H1 (cell line): ENCODE results near the gene CCDC9B. TPM values are rescaled to one million over a fixed set of nuclear protein-coding genes. Genes with fewer than 3 reads are reported as not detected.

Experiments
- CTCF ChIA-PET: fragments of 300-600 bp; sonication (Branson Sonifier 250); formaldehyde crosslinking; loops from one replicate; lab custom pipeline; 2021; ENCODE audit not compliant: partially characterized antibody; lab: Charles Lee
- POLR2A ChIA-PET: fragments of 300-600 bp; sonication (Branson Sonifier 250); formaldehyde crosslinking; loops from one replicate; lab custom pipeline; 2021; ENCODE audit warnings: inconsistent platforms; ENCODE audit not compliant: partially characterized antibody; lab: Charles Lee
- DNase-seq, 2 experiments: peaks; one replicate each; pipeline versions ENCODE4 v3.0.0 to v3.0.0-alpha.2; 2010 to 2022; ENCODE audit warnings: low spot score in 2 of 2, low read depth in 1 of 2, mixed read lengths in 1 of 2
- FAIRE-seq: peaks from 2 replicates; lab custom pipeline; 2011; peaks lifted over from hg19 to GRCh38; lab: Jason Lieb, UNC
- H2AFZ ChIP-seq: 2 replicates; pipeline ENCODE4 v1.8.1; 2012; ENCODE audit warnings: low read length, inconsistent platforms
- H2AK5ac ChIP-seq: 2 replicates; pipeline ENCODE4 v1.6.1; 2013; ENCODE audit warnings: low read depth, low read length
- H2BK120ac ChIP-seq: replicated peaks from 2 replicates; pipeline ENCODE3; 2013; ENCODE audit warnings: low read depth, low read length, inconsistent platforms
- H2BK12ac ChIP-seq: 2 replicates; pipeline ENCODE4 v1.6.1; 2013; ENCODE audit warnings: low read depth, low read length
- H2BK15ac ChIP-seq: 2 replicates; pipeline ENCODE4 v1.6.1; 2013; ENCODE audit warnings: low read length
- H2BK20ac ChIP-seq: 2 replicates; pipeline ENCODE4 v1.6.1; 2013; ENCODE audit warnings: low read length
- H2BK5ac ChIP-seq: 2 replicates; pipeline ENCODE4 v1.6.1; 2013; ENCODE audit warnings: low read depth, low read length
- H3K14ac ChIP-seq: 2 replicates; pipeline ENCODE4 v1.6.1; 2013; ENCODE audit warnings: inconsistent platforms; ENCODE audit not compliant: insufficient read length
- H3K18ac ChIP-seq: 2 replicates; pipeline ENCODE4 v1.6.1; 2013; ENCODE audit warnings: low read length; ENCODE audit errors: extremely low read depth
- H3K23ac ChIP-seq: 2 replicates; pipeline ENCODE4 v1.6.1; 2013; ENCODE audit warnings: inconsistent platforms; ENCODE audit not compliant: insufficient read length
- H3K23me2 ChIP-seq: 2 replicates; pipeline ENCODE4 v1.6.1; 2013; ENCODE audit warnings: low read depth, low read length
- H3K27ac ChIP-seq: 2 replicates; pipeline ENCODE4 v1.6.1; 2011; ENCODE audit warnings: low read depth, low read length, inconsistent platforms
- H3K27me3 ChIP-seq, 4 experiments: replicated peaks in 1 of 4; 1 replicate in 1 of 4; 2 replicates in 3 of 4; pipeline versions ENCODE4 v1.6.1 to v1.8.1; 2011 to 2013; ENCODE audit warnings: low read length in 3 of 4, mild to moderate bottlenecking in 3 of 4, inconsistent platforms in 2 of 4, mixed read lengths in 2 of 4, moderate library complexity in 1 of 4; ENCODE audit not compliant: control insufficient read depth in 3 of 4, insufficient read depth in 3 of 4; ENCODE audit errors: extremely low read depth in 1 of 4
- H3K36me3 ChIP-seq, 4 experiments: 2 replicates each; pipeline versions ENCODE4 v1.6.1 to v1.8.1; 2011 to 2013; ENCODE audit warnings: mild to moderate bottlenecking in 4 of 4, low read length in 3 of 4, moderate library complexity in 2 of 4, control low read depth in 1 of 4, inconsistent platforms in 1 of 4; ENCODE audit not compliant: insufficient read depth in 4 of 4, control insufficient read depth in 2 of 4
- H3K4ac ChIP-seq: replicated peaks from 2 replicates; pipeline ENCODE3; 2013; ENCODE audit warnings: low read length, low read depth, mixed read lengths, inconsistent platforms; ENCODE audit not compliant: insufficient read length
- H3K4me1 ChIP-seq, 4 experiments: replicated peaks in 1 of 4; 1 replicate in 1 of 4; 2 replicates in 3 of 4; pipeline versions ENCODE4 v1.6.1 to v1.8.1; 2011 to 2013; ENCODE audit warnings: low read length in 3 of 4, inconsistent platforms in 2 of 4, mixed read lengths in 1 of 4; ENCODE audit not compliant: insufficient read depth in 4 of 4, control insufficient read depth in 3 of 4
- H3K4me2 ChIP-seq, 2 experiments: 2 replicates each; pipeline versions ENCODE4 v1.6.1 to v1.8.1; 2011 to 2013; ENCODE audit warnings: low read depth in 2 of 2, low read length in 2 of 2, control low read depth in 1 of 2, inconsistent platforms in 1 of 2, mild to moderate bottlenecking in 1 of 2; ENCODE audit not compliant: insufficient read depth in 1 of 2
- H3K4me3 ChIP-seq, 4 experiments: fragments of 200-600, 300-600 bp in 1 of 4; sonication (generic), shearing (Covaris generic), sonication (Bioruptor Twin) in 1 of 4; 2 replicates each; pipeline versions ENCODE4 v1.5.1 to v1.8.1; 2011 to 2016; ENCODE audit warnings: low read length in 4 of 4, low read depth in 3 of 4, control low read depth in 2 of 4, inconsistent platforms in 2 of 4, mild to moderate bottlenecking in 2 of 4, mixed read lengths in 1 of 4, moderate library complexity in 1 of 4; ENCODE audit not compliant: insufficient read depth in 2 of 4; ENCODE audit errors: extremely low read depth in 1 of 4
- H3K56ac ChIP-seq: replicated peaks from 2 replicates; pipeline ENCODE3; 2013; ENCODE audit warnings: low read depth, mild to moderate bottlenecking, mixed read lengths, low read length, inconsistent platforms; ENCODE audit not compliant: insufficient read length
- H3K79me1 ChIP-seq: 2 replicates; pipeline ENCODE4 v1.6.1; 2013; ENCODE audit warnings: low read depth, low read length, control low read depth
- H3K79me2 ChIP-seq, 2 experiments: 2 replicates each; pipeline versions ENCODE4 v1.6.1 to v1.8.1; 2012 to 2013; ENCODE audit warnings: low read length in 2 of 2, mild to moderate bottlenecking in 2 of 2, inconsistent platforms in 1 of 2; ENCODE audit not compliant: insufficient read depth in 2 of 2, control insufficient read depth in 1 of 2
- H3K9ac ChIP-seq, 4 experiments: replicated peaks in 1 of 4; 1 replicate in 1 of 4; 2 replicates in 3 of 4; pipeline versions ENCODE4 v1.6.1 to v1.8.1; 2011 to 2013; ENCODE audit warnings: low read depth in 3 of 4, low read length in 3 of 4, control low read depth in 2 of 4, mild to moderate bottlenecking in 2 of 4, moderate library complexity in 2 of 4, inconsistent platforms in 1 of 4; ENCODE audit errors: extremely low read depth in 1 of 4
- H3K9me3 ChIP-seq, 2 experiments: 2 replicates each; pipeline versions ENCODE4 v1.6.1 to v1.8.1; 2012 to 2013; ENCODE audit warnings: mild to moderate bottlenecking in 2 of 2, moderate library complexity in 2 of 2, control low read depth in 1 of 2, inconsistent platforms in 1 of 2, low read depth in 1 of 2, low read length in 1 of 2, mixed read lengths in 1 of 2; ENCODE audit not compliant: insufficient read depth in 2 of 2
- H4K20me1 ChIP-seq, 2 experiments: replicated peaks in 1 of 2; 2 replicates each; pipeline versions ENCODE3 to v1.8.1; 2011 to 2013; ENCODE audit warnings: inconsistent platforms in 2 of 2, low read length in 2 of 2, mild to moderate bottlenecking in 1 of 2; ENCODE audit not compliant: insufficient read depth in 2 of 2, control insufficient read depth in 1 of 2
- H4K5ac ChIP-seq: 2 replicates; pipeline ENCODE4 v1.6.1; 2013; ENCODE audit warnings: low read length, low read depth, mixed read lengths, inconsistent platforms; ENCODE audit not compliant: insufficient read length
- H4K8ac ChIP-seq: 2 replicates; pipeline ENCODE4 v1.8.0; 2013; ENCODE audit warnings: mild to moderate bottlenecking, moderate library complexity, low read length, inconsistent platforms; ENCODE audit not compliant: insufficient read depth; ENCODE audit errors: extremely low read depth
- H4K91ac ChIP-seq: replicated peaks from 2 replicates; pipeline ENCODE3; 2013; ENCODE audit warnings: low read length, mixed read lengths, inconsistent platforms; ENCODE audit not compliant: insufficient read length
- BCL11A ChIP-seq, 2 experiments: IDR thresholded peaks; one replicate each; pipeline ENCODE4 v1.6.1; 2011; ENCODE audit warnings: low read depth in 2 of 2, low read length in 2 of 2, mild to moderate bottlenecking in 2 of 2
- CREB1 ChIP-seq: IDR thresholded peaks from 2 replicates; pipeline ENCODE4 v1.6.1; 2012; ENCODE audit warnings: inconsistent platforms
- EZH2 ChIP-seq: fragments of 200-600 bp; sonication (generic); IDR thresholded peaks from 2 replicates; pipeline ENCODE4 v1.7.1; 2012; ENCODE audit warnings: low read depth, mild to moderate bottlenecking, moderate library complexity, low read length, inconsistent platforms; ENCODE audit not compliant: severe bottlenecking
- FOSL1 ChIP-seq: IDR thresholded peaks from 2 replicates; pipeline ENCODE4 v1.6.1; 2011; ENCODE audit warnings: mild to moderate bottlenecking, low read depth, low read length, moderate library complexity; ENCODE audit not compliant: insufficient read depth
- MAX ChIP-seq: IDR thresholded peaks from 2 replicates; pipeline ENCODE4 v1.6.1; 2012; ENCODE audit warnings: inconsistent platforms
- POLR2AphosphoS5 ChIP-seq: IDR thresholded peaks from 2 replicates; pipeline ENCODE4 v1.6.1; 2011; ENCODE audit warnings: low read depth, low read length
- POU5F1 ChIP-seq: IDR thresholded peaks from 2 replicates; pipeline ENCODE4 v1.6.1; 2011; ENCODE audit warnings: low read depth, mild to moderate bottlenecking, low read length, moderate library complexity
- SAP30 ChIP-seq: fragments of 300-600 bp; sonication (generic); IDR thresholded peaks from 2 replicates; pipeline ENCODE4 v1.7.1; 2012; ENCODE audit warnings: low read length, moderate library complexity, mild to moderate bottlenecking, inconsistent platforms; ENCODE audit not compliant: insufficient read depth, insufficient replicate concordance
- SP1 ChIP-seq: IDR thresholded peaks from 2 replicates; pipeline ENCODE4 v1.6.1; 2011; ENCODE audit warnings: low read depth, low read length
- SUZ12 ChIP-seq: fragments of 200-600 bp; sonication (generic); IDR thresholded peaks from 2 replicates; pipeline ENCODE4 v1.6.1; 2012; ENCODE audit warnings: mild to moderate bottlenecking, inconsistent platforms, low read length, moderate library complexity, mixed read lengths
- WGBS, 2 experiments: shearing (Covaris generic) in 1 of 2; methylation state at CpG; one replicate each; pipeline versions ENCODE4 v1.1.6 to v1.1.7; 2013 to 2015; ENCODE audit warnings: low lambda C conversion rate in 2 of 2, mixed read lengths in 2 of 2, inconsistent platforms in 1 of 2, low coverage in 1 of 2, missing lambda C conversion rate in 1 of 2; ENCODE audit not compliant: insufficient replicate concordance in 2 of 2, insufficient coverage in 1 of 2, insufficient read length in 1 of 2; ENCODE audit errors: extremely low coverage in 1 of 2, missing lambda C conversion rate in 1 of 2; 5-methylcytosine and 5-hydroxymethylcytosine counted together
- polyA plus RNA-seq, 7 experiments: library from polyadenylated mRNA; depleted of rRNA in 3 of 7; stranded (reverse) in 5 of 7; unstranded in 2 of 7; fragments of >200 nt in 5 of 7; fragments of 200-250 nt in 2 of 7; gene quantifications; 1 replicate in 5 of 7; 2 replicates in 1 of 7; 4 replicates in 1 of 7; pipeline versions ENCODE4 v1.2.1 to v1.2.3, GENCODE V29; 2011 to 2013; ENCODE audit warnings: missing spikeins in 2 of 7, mixed read lengths in 2 of 7
- total RNA-seq: library from RNA; stranded (reverse); fragmentation: NEBNext Ultra II Directional; extraction: Animal tissue kit (Norgen Biotek cat#: 25700); gene quantifications from 2 replicates; pipeline ENCODE4 v1.2.1, GENCODE V29; 2021
- TF ChIP-seq, protein P1 (sequence below): IDR thresholded peaks from 2 replicates; pipeline ENCODE4 v1.6.1; 2012; ENCODE audit warnings: inconsistent platforms

CCDC9B gene
- total and polyA plus RNA-seq, 2 of the 8 experiments (the other 6 are each of a cell fraction or from before 2014, with no cell fraction given), result 0.45 to 0.78 TPM

GRCh38 chr15:40283615-40284300 is 57.0 kb downstream of the CCDC9B start:
- CTCF ChIA-PET, result interaction anchor here (0.6 to 16.2 kb wide), 11 partner anchors 9 to 559 kb away, joined by 3 to 518 read pairs (median 4); partner anchors contain the start of genes CCDC9B, INAFM2 and PLCB2
- no peaks in the 10 kb centered on the region for H3K9me3 ChIP-seq
- 14% methylated on average over 31 of the region's 33 CpGs; no CpG with 5 or more reads in 1 of the 2 experiments for WGBS, 2 experiments
- H3K36me3 ChIP-seq, result peaks cover 0 to 15% (median 0%) of the 10 kb centered on the region in 4 experiments; a peak in 1 of 8 replicates
- peaks cover 22% of the 10 kb centered on the region; the same call in 1 of the 2 replicates for H3K23me2 ChIP-seq
- DNase-seq, result no peak
- no peak overlapping the region for H3K56ac ChIP-seq
- no peak overlapping the region for H3K14ac ChIP-seq
- H3K4me1 ChIP-seq, result peaks cover 17 to 47% (median 34%) of the 10 kb centered on the region in 4 experiments
- FAIRE-seq, result no peak
- H2AK5ac ChIP-seq, result no peak overlapping the region
- no peak overlapping the region for H4K5ac ChIP-seq
- peak overlapping the region; percentile 78 to 97 for H3K4me2 ChIP-seq
- peak overlapping the region; percentile 15 to 61 (median 19); a peak in 6 of 8 replicates for H3K4me3 ChIP-seq
- H2BK15ac ChIP-seq, result no peak overlapping the region
- H3K9ac ChIP-seq, result no peak overlapping the region
- no peaks in the 10 kb centered on the region; the same call in 1 of the 2 replicates for H3K79me1 ChIP-seq
- H2AFZ ChIP-seq, result peak overlapping the region; percentile 49; the same call in 1 of the 2 replicates
- peak overlapping the region; percentile 48; the same call in 1 of the 2 replicates for H2BK20ac ChIP-seq
- POLR2A ChIA-PET, result interaction anchor here (0.9 to 3.5 kb wide), 8 partner anchors 10 to 41 kb away, joined by 3 to 16 read pairs (median 4); partner anchors contain the start of gene PLCB2
- H4K8ac ChIP-seq, result no peak overlapping the region
- peak overlapping the region; percentile 90; the same call in 1 of the 2 replicates for H2BK12ac ChIP-seq
- no peak overlapping the region for H3K23ac ChIP-seq
- H3K18ac ChIP-seq, result no peak overlapping the region; the same call in 1 of the 2 replicates
- no peak overlapping the region for H2BK5ac ChIP-seq
- no peak overlapping the region for H2BK120ac ChIP-seq
- H3K79me2 ChIP-seq, result no peaks in the 10 kb centered on the region
- no peak overlapping the region for H3K27ac ChIP-seq
- H4K20me1 ChIP-seq, result no peaks in the 10 kb centered on the region
- H3K27me3 ChIP-seq, result peaks cover 40 to 67% (median 54%) of the 10 kb centered on the region in 4 experiments
- H3K4ac ChIP-seq, result no peak overlapping the region
- no peak overlapping the region for H4K91ac ChIP-seq
- TF ChIP-seq MAX, result peak; percentile 60; the same call in 1 of the 2 replicates
- TF ChIP-seq FOSL1, result peak; percentile 58; the same call in 1 of the 2 replicates
- TF ChIP-seq POU5F1, result no peak
- peak; percentile 68; the same call in 1 of the 2 replicates for TF ChIP-seq SUZ12
- TF ChIP-seq EZH2, result peak; percentile 43
- TF ChIP-seq, protein P1, sequence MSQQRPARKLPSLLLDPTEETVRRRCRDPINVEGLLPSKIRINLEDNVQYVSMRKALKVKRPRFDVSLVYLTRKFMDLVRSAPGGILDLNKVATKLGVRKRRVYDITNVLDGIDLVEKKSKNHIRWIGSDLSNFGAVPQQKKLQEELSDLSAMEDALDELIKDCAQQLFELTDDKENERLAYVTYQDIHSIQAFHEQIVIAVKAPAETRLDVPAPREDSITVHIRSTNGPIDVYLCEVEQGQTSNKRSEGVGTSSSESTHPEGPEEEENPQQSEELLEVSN, result peak; percentile 54
- no peak for TF ChIP-seq BCL11A (IDR thresholded peaks at IDR 0.05; ENCODE audit: low read depth in 2 of 2, low read length in 2 of 2)
- TF ChIP-seq SP1, result no peak
- TF ChIP-seq CREB1, result no peak
- no peak for TF ChIP-seq POLR2AphosphoS5
- TF ChIP-seq SAP30, result no peak
